Osteoblast (primary cell): Measurements from ENCODE around the gene MPI. TPM values are rescaled to one million over a fixed set of nuclear protein-coding genes. Genes with fewer than 3 reads are reported as not detected.
"Not testable (repeated sequence)": the region's sequence is repeated elsewhere in the genome, so short reads cannot be mapped to it uniquely, and the experiment has no call there.

ENCODE experiments used
- DNase-seq: peaks from one replicate; pipeline ENCODE4 v3.0.0; 2011; ENCODE audit warnings: low spot score, mixed read lengths; ENCODE audit not compliant: insufficient read length; ENCODE audit errors: missing footprints
- H2AFZ ChIP-seq: 2 replicates; pipeline ENCODE4 v1.6.0; 2011; ENCODE audit warnings: mild to moderate bottlenecking, low read length
- H3K27ac ChIP-seq: 2 replicates; pipeline ENCODE4 v1.5.1; 2011; ENCODE audit warnings: mild to moderate bottlenecking, low read depth, low read length, moderate library complexity
- H3K27me3 ChIP-seq: 2 replicates; pipeline ENCODE4 v1.6.0; 2012; ENCODE audit warnings: mild to moderate bottlenecking, control low read depth, inconsistent platforms, low read length, moderate library complexity; ENCODE audit not compliant: insufficient read depth
- H3K36me3 ChIP-seq: 2 replicates; pipeline ENCODE4 v1.5.1; 2011; ENCODE audit warnings: mild to moderate bottlenecking, low read length, control low read depth, moderate library complexity; ENCODE audit not compliant: insufficient read depth
- H3K4me1 ChIP-seq: 2 replicates; pipeline ENCODE4 v1.5.1; 2011; ENCODE audit warnings: mild to moderate bottlenecking, low read length, control low read depth, moderate library complexity; ENCODE audit not compliant: insufficient read depth
- H3K4me2 ChIP-seq: 2 replicates; pipeline ENCODE4 v1.6.0; 2011; ENCODE audit warnings: mild to moderate bottlenecking, low read length; ENCODE audit not compliant: insufficient read depth
- H3K4me3 ChIP-seq: fragments of 200-600 bp; sonication (generic); 3 replicates; pipeline ENCODE4 v1.5.1; 2012; ENCODE audit warnings: mild to moderate bottlenecking, low read length, inconsistent platforms; ENCODE audit not compliant: insufficient read depth
- H3K79me2 ChIP-seq: 2 replicates; pipeline ENCODE4 v1.6.0; 2012; ENCODE audit warnings: mild to moderate bottlenecking, low read length, control low read depth, inconsistent platforms; ENCODE audit not compliant: insufficient read depth
- H3K9me3 ChIP-seq: 2 replicates; pipeline ENCODE4 v1.5.1; 2011; ENCODE audit warnings: low read depth, low read length, control low read depth
- H4K20me1 ChIP-seq: 2 replicates; pipeline ENCODE4 v1.6.0; 2012; ENCODE audit warnings: mild to moderate bottlenecking, low read length, control low read depth; ENCODE audit not compliant: insufficient read depth
- total RNA-seq: library from RNA; depleted of rRNA; stranded (reverse); fragments of >200 nt; gene quantifications from 2 replicates; pipeline ENCODE4 v1.2.3, GENCODE V29; 2012
- TF ChIP-seq, protein P1 (sequence below): IDR thresholded peaks from 2 replicates; pipeline ENCODE4 v1.5.1; 2011; ENCODE audit warnings: mild to moderate bottlenecking, low read depth, low read length, moderate library complexity; ENCODE audit errors: extremely low read depth

Gene MPI
- total RNA-seq, 1 donor = 54.3 TPM

DNA sequence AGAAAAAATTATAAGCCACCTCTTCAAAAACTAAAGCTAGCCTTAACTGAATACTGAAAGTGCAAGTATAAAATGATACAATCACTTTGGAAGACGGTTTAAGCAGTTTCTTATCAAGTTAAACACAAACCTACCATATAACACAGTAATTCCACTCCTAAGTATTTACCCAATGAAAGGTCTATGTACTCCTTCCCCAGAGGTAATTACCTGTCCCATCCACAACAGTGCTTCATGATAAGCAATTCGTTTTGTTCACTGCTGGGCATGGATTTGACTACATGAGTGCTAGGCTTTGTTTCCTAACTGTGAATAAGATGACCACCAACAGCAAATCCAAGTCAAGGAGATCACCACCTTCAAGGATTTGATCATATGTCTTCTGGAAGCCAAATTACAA is 43.7 kb downstream of the MPI start:
- no peak for DNase-seq
- H3K4me1 ChIP-seq = peaks cover 10% of the 10 kb centered on the region
- H3K79me2 ChIP-seq = peaks cover 83% of the 10 kb centered on the region
- H3K27me3 ChIP-seq = no peaks in the 10 kb centered on the region
- H3K27ac ChIP-seq = no peak overlapping the region
- peaks cover 15% of the 10 kb centered on the region for H3K36me3 ChIP-seq
- H3K4me3 ChIP-seq = no peak overlapping the region
- H4K20me1 ChIP-seq = peaks cover 10% of the 10 kb centered on the region
- TF ChIP-seq, protein P1, sequence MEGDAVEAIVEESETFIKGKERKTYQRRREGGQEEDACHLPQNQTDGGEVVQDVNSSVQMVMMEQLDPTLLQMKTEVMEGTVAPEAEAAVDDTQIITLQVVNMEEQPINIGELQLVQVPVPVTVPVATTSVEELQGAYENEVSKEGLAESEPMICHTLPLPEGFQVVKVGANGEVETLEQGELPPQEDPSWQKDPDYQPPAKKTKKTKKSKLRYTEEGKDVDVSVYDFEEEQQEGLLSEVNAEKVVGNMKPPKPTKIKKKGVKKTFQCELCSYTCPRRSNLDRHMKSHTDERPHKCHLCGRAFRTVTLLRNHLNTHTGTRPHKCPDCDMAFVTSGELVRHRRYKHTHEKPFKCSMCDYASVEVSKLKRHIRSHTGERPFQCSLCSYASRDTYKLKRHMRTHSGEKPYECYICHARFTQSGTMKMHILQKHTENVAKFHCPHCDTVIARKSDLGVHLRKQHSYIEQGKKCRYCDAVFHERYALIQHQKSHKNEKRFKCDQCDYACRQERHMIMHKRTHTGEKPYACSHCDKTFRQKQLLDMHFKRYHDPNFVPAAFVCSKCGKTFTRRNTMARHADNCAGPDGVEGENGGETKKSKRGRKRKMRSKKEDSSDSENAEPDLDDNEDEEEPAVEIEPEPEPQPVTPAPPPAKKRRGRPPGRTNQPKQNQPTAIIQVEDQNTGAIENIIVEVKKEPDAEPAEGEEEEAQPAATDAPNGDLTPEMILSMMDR = no peak
- H3K4me2 ChIP-seq = no peak overlapping the region
- H2AFZ ChIP-seq = no peak overlapping the region
- no peaks in the 10 kb centered on the region for H3K9me3 ChIP-seq

DNA sequence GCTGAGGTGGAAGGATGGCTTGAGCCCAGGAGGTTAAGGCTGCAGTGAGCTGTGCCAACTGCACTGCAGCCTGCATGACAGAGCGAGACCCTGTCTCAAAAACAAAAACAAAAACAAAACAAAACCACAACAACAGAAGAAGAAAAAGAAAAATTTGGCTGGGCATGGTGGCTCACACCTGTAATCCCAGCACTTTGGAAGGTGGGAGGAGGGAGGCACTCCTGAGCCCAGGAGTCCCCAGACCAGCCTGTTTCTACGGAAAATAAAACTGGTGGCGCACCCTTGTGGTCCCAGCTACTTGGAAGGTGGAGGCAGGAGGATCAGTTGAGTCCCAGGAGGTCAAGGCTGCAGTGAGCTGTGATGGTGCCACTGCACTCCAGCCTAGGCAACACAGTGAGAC is 45.4 kb downstream of the MPI start:
- H3K27ac ChIP-seq, H3K4me2 ChIP-seq: not testable (repeated sequence)
- peaks cover 72% of the 10 kb centered on the region for H3K79me2 ChIP-seq

DNA sequence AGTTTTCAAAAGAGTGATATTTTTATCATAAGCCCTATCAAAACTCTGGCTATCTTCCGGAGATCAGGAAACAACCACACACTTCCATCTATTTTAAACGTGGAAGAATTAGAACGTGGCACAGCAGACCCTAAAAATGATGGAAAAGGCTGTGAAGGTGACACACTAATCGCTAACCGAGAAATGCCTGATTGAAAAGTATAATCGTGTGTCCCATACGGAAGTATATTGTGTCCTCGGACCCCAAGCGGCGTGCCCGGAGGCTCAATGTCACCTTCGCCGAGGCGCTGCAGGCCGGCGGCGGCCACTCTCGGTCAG is 47.4 kb downstream of the MPI start:
- Histone ChIP-seq H2AFZ (peak overlapping the region; percentile 85), H3K27ac (peak overlapping the region; percentile 82), H3K27me3 (no peaks in the 10 kb centered on the region), H3K4me3 (peak overlapping the region; percentile 99), H4K20me1 (peaks cover 10% of the 10 kb centered on the region), H3K36me3 (no peaks in the 10 kb centered on the region), H3K4me1 (peaks cover 10% of the 10 kb centered on the region), H3K4me2 (peak overlapping the region; percentile 98), H3K79me2 (peaks cover 55% of the 10 kb centered on the region), H3K9me3 (no peaks in the 10 kb centered on the region)
- TF ChIP-seq, protein P1 = no peak
- DNase-seq = no peak

More for the DNA sequence above, 45.4 kb downstream of the MPI start:
- peaks cover 10% of the 10 kb centered on the region for H4K20me1 ChIP-seq
- H3K4me3 ChIP-seq, H3K4me1 ChIP-seq, H3K36me3 ChIP-seq, DNase-seq, H2AFZ ChIP-seq, H3K9me3 ChIP-seq, H3K27me3 ChIP-seq: not testable (repeated sequence)

DNA sequence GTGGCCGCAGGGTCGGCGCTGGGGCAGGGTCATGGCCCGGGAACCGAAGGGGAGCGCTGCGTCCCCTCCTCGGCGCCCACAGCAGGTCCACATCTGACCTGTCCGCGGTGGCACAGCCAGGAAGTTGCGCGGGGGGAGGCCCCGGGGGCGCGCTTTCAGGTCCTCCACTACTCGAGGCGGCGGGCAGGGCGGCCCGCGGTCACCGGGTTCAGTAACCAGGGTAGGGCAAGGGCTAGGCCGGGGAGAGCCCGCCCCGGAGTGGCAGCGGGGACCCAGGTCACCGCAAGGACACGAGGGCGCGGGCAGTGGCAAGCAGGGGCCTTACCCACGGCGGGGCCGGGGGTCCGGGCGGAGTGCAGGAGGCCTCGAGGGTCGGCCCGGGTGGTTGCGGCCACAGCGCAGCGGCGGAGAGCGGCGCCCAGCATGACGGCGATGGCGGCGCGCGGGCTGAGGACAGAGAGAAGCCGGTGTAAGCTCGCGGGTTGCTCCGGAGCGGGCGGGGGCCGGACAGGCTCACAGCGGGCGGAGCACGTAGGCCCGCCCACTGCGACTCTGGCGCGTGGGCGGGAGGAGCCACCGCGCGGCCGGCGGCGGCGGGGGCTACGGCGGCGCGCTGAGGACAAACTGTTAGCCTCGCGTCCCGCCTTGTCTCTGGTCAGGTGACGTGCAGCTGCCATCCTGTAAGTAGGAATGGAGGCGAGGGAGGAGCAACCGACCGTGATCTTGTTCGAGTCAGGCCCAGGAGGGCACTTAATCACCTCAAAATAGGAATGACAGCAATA is 47.9 kb downstream of the MPI start, which contains the start of gene COX5A:
Gene COX5A, minus strand, starts transcription at position 484 of the 782 bp plus-strand sequence. Its CDS starts 59 bp downstream, at position 425.
- peak; percentile 98 for DNase-seq
- TF ChIP-seq, protein P1 = no peak
- H3K27me3 ChIP-seq = peaks cover 4% of the 10 kb centered on the region
- H4K20me1 ChIP-seq = peaks cover 10% of the 10 kb centered on the region
- peak within 1 kb of the TSS; percentile 94 for H2AFZ ChIP-seq
- peaks cover 50% of the 10 kb centered on the region for H3K79me2 ChIP-seq
- H3K4me3 ChIP-seq = peak within 1 kb of the TSS; percentile 99
- no peaks in the 10 kb centered on the region for H3K9me3 ChIP-seq
- H3K27ac ChIP-seq = peak within 1 kb of the TSS; percentile 82
- H3K36me3 ChIP-seq = no peaks in the 10 kb centered on the region
- peaks cover 10% of the 10 kb centered on the region for H3K4me1 ChIP-seq
- H3K4me2 ChIP-seq = peak within 1 kb of the TSS; percentile 98
